ENCODE results near the gene EDN1.

GRCh38 chr6:12324099-12324498 lies 33.9 kb downstream of the EDN1 start:
- TF ChIP-seq CTCF (IDR thresholded peaks at IDR 0.05) (no peak), POLR2A (IDR thresholded peaks at IDR 0.05) (no peak)
